SU-DHL-6 (cell line): ENCODE results near the gene ZFX.
A peak's percentile ranks its signal among the peaks of the same experiment; 100 is the strongest.

ENCODE experiments used
- H2AFZ ChIP-seq: fragments of 200-600 bp; sonication (generic); 2 replicates; pipeline ENCODE4 v1.6.1; 2014; ENCODE audit warnings: low read depth, mild to moderate bottlenecking, moderate library complexity, mixed read lengths, antibody characterized with exemption, low read length; ENCODE audit not compliant: severe bottlenecking
- H3F3A ChIP-seq: fragments of 200-600 bp; shearing (Covaris generic); 2 replicates; pipeline ENCODE4 v1.6.0; 2016; ENCODE audit warnings: antibody characterized with exemption, mild to moderate bottlenecking; ENCODE audit not compliant: insufficient read depth
- H3K27ac ChIP-seq: fragments of 200-600 bp; sonication (generic); 2 replicates; pipeline ENCODE4 v1.5.1; 2016; ENCODE audit warnings: low read depth, mild to moderate bottlenecking, low read length, moderate library complexity, mixed read lengths
- H3K27me3 ChIP-seq: fragments of 200-600 bp; sonication (generic), shearing (Covaris generic); 2 replicates; pipeline ENCODE4 v1.6.0; 2014; ENCODE audit warnings: mild to moderate bottlenecking, low read length
- H3K36me3 ChIP-seq: fragments of 200-600 bp; sonication (generic); 2 replicates; pipeline ENCODE4 v1.6.1; 2014; ENCODE audit warnings: mild to moderate bottlenecking, low read length, mixed read lengths
- H3K4me2 ChIP-seq: fragments of 300-600, 200-600 bp; shearing (Covaris generic), sonication (generic); 2 replicates; pipeline ENCODE4 v1.6.0; 2014; ENCODE audit warnings: low read length, low read depth, mild to moderate bottlenecking; ENCODE audit not compliant: poor library complexity, severe bottlenecking
- H3K4me3 ChIP-seq: fragments of 200-600 bp; sonication (generic); 2 replicates; pipeline ENCODE4 v1.5.1; 2014; ENCODE audit warnings: antibody characterized with exemption, low read length, mild to moderate bottlenecking, mixed read lengths; ENCODE audit not compliant: insufficient read depth, poor library complexity, severe bottlenecking
- H3K79me2 ChIP-seq: fragments of 200-600 bp; sonication (generic); 2 replicates; pipeline ENCODE4 v1.6.1; 2014; ENCODE audit warnings: mild to moderate bottlenecking, low read length, moderate library complexity; ENCODE audit not compliant: insufficient read depth
- H3K9ac ChIP-seq: fragments of 200-600 bp; sonication (generic); 2 replicates; pipeline ENCODE4 v1.7.0; 2014; ENCODE audit warnings: mild to moderate bottlenecking, low read length
- H3K9me2 ChIP-seq: fragments of 200-600 bp; sonication (generic); replicated peaks from 2 replicates; pipeline ENCODE4 v1.6.1; 2014; ENCODE audit warnings: low read length; ENCODE audit not compliant: insufficient read depth
- H3K9me3 ChIP-seq: fragments of 200-600 bp; sonication (generic); 2 replicates; pipeline ENCODE4 v1.6.1; 2014; ENCODE audit warnings: low read length, mixed read lengths; ENCODE audit not compliant: insufficient read depth
- H4K20me1 ChIP-seq: fragments of 200-600 bp; sonication (generic); 2 replicates; pipeline ENCODE4 v1.6.1; 2014; ENCODE audit warnings: low read depth, mild to moderate bottlenecking, antibody characterized with exemption, low read length, moderate library complexity, mixed read lengths
- EZH2phosphoT487 ChIP-seq: fragments of 200-600 bp; sonication (generic), shearing (Covaris generic); conservative IDR thresholded peaks from 2 replicates; pipeline ENCODE4 v1.6.1; 2018; ENCODE audit warnings: mild to moderate bottlenecking, antibody characterized with exemption, low read length, moderate library complexity, mixed read lengths
- TF ChIP-seq, protein P1 (sequence below): fragments of 200-600 bp; sonication (generic); IDR thresholded peaks from one replicate; pipeline ENCODE4 v1.5.1; 2017; ENCODE audit warnings: antibody characterized with exemption, mild to moderate bottlenecking, low read length, moderate library complexity; ENCODE audit not compliant: insufficient read depth, poor library complexity, severe bottlenecking

The ZFX gene

DNA sequence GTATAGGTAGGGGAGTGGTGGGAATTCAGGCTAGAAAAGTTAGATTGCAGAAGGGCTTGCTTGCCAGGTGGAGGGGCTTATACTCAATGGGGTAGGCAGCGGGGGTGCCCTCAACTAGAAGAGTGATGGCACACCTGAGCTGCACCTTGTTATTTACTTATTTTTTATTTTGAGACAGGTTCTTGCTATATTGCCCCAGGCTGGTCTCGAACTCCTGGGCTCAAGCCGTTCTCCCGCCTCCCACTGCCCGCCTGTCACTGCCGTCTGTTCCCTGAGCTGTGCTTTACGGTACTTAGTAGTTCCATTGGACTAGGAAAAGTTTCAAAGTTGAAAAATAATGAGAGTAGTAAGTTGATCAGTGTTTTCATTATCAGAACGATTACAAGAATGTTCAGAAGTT lies 2.0 kb downstream of the ZFX start:
- peaks cover 62% of the 10 kb centered on the region for H3K79me2 ChIP-seq
- no peaks in the 10 kb centered on the region for H3K9me3 ChIP-seq
- 0 out of 2 replicates have a peak overlapping the region, but pooled peaks have one; percentile 84 for H3K27ac ChIP-seq

DNA sequence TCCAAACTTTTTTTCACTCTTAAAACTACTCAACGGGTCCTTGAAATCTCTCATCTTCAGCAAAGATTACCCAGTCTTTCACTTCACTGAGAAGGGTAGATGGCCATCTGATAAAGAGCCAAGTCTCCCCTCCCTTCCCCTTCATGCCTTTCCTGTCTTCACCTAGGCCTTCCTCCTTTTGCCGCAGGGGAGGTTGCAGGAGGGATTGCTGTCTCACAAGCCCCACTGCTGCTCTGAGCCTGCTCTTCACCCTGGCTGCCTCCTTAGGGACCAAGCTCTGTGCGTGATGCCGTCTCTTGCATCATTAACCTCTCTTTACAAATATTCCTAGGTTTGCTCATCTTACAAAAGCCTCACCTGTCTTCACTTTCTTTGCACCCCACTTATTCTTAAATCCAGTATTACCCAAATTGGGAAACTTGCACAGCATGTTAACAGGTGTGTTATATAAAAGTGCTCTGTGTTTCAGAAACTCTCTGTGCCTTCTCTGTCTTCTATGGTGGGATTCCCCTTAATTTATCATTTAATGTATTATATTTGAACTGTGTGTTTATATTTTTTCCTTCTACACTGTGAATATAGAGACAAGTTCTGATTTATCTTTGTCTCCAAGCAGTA lies 3.8 kb downstream of the ZFX start:
- Histone ChIP-seq H2AFZ (no peak overlapping the region), H3K9me2 (no peaks in the 10 kb centered on the region), H3F3A (peaks cover 8% of the 10 kb centered on the region; the same call in 1 of the 2 replicates), H3K27me3 (no peaks in the 10 kb centered on the region), H3K4me3 (no peak overlapping the region), H3K9me3 (no peaks in the 10 kb centered on the region), H3K4me2 (peak overlapping the region; percentile 95), H4K20me1 (peaks cover 3% of the 10 kb centered on the region; the same call in 1 of the 2 replicates), H3K27ac (peak overlapping the region; percentile 23; the same call in 1 of the 2 replicates), H3K36me3 (0 out of 2 replicates have a peak, but pooled peaks cover 3% of the 10 kb centered on the region), H3K9ac (no peak overlapping the region; the same call in 1 of the 2 replicates), H3K79me2 (peaks cover 80% of the 10 kb centered on the region)
- no peak for TF ChIP-seq EZH2phosphoT487
- TF ChIP-seq, protein P1, sequence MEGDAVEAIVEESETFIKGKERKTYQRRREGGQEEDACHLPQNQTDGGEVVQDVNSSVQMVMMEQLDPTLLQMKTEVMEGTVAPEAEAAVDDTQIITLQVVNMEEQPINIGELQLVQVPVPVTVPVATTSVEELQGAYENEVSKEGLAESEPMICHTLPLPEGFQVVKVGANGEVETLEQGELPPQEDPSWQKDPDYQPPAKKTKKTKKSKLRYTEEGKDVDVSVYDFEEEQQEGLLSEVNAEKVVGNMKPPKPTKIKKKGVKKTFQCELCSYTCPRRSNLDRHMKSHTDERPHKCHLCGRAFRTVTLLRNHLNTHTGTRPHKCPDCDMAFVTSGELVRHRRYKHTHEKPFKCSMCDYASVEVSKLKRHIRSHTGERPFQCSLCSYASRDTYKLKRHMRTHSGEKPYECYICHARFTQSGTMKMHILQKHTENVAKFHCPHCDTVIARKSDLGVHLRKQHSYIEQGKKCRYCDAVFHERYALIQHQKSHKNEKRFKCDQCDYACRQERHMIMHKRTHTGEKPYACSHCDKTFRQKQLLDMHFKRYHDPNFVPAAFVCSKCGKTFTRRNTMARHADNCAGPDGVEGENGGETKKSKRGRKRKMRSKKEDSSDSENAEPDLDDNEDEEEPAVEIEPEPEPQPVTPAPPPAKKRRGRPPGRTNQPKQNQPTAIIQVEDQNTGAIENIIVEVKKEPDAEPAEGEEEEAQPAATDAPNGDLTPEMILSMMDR = no peak

More for the DNA sequence above, 2.0 kb downstream of the ZFX start:
- Histone ChIP-seq H3K27me3 (no peaks in the 10 kb centered on the region), H3K9ac (peak overlapping the region; percentile 78), H3F3A (peaks cover 10% of the 10 kb centered on the region; the same call in 1 of the 2 replicates), H2AFZ (no peak overlapping the region), H3K4me2 (peak overlapping the region; percentile 95), H4K20me1 (peaks cover 3% of the 10 kb centered on the region; the same call in 1 of the 2 replicates), H3K9me2 (no peaks in the 10 kb centered on the region), H3K36me3 (0 out of 2 replicates have a peak, but pooled peaks cover 3% of the 10 kb centered on the region), H3K4me3 (peak overlapping the region; percentile 82)
- no peak for TF ChIP-seq EZH2phosphoT487
- TF ChIP-seq, protein P1 = no peak

DNA sequence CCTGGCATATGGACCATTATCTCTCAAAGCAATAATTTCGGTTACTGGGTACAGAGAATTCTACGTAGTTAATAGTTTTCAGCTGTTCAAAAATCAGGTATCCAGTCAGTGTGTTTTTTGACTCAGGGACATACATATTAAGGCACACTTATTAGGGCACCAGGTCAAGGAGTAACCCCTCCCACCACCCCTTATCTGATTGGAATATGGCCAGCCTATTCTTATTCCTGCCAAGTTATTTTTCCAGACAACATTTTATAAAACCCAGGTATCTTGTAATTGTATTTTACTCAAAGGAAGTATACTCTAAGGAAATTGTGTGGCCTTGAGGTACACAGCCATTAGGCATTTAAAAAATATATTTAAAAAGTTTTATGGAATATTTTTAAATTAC lies 4.3 kb downstream of the ZFX start:
- Histone ChIP-seq H3K4me3 (no peak overlapping the region), H3K9ac (no peak overlapping the region), H3F3A (peaks cover 4% of the 10 kb centered on the region; the same call in 1 of the 2 replicates), H3K9me2 (no peaks in the 10 kb centered on the region), H4K20me1 (peaks cover 3% of the 10 kb centered on the region; the same call in 1 of the 2 replicates), H3K27ac (no peak overlapping the region; the same call in 1 of the 2 replicates), H3K9me3 (no peaks in the 10 kb centered on the region), H3K27me3 (no peaks in the 10 kb centered on the region), H3K4me2 (peak overlapping the region; percentile 95), H3K79me2 (peaks cover 85% of the 10 kb centered on the region), H3K36me3 (0 out of 2 replicates have a peak, but pooled peaks cover 3% of the 10 kb centered on the region), H2AFZ (no peak overlapping the region)
- TF ChIP-seq, protein P1 = no peak
- TF ChIP-seq EZH2phosphoT487 = no peak
